HCT116 (cell line): ENCODE measurements around the gene C1orf159. TPM values are rescaled to one million over a fixed set of nuclear protein-coding genes. Genes with fewer than 3 reads are reported as not detected.
A peak's percentile ranks its signal among the peaks of the same experiment; 100 is the strongest.

Source experiments
- ATAC-seq: fragments of 200-7000 bp; cut with Tn5 transposase; 2 replicates; pipeline ENCODE4 v1.9.1; 2020; ENCODE audit warnings: mild to moderate bottlenecking, moderate library complexity
- BruUV-seq: library from RNA; stranded (reverse); fragments of 400-500 nt; replicated peaks from 2 replicates; lab custom pipeline; 2021; lab: Mats Ljungman, UMichigan
- CTCF ChIA-PET: fragments of 300-600 bp; sonication (Branson Sonifier 250); formaldehyde crosslinking; loops from one replicate; lab custom pipeline; 2021; ENCODE audit warnings: antibody characterized with exemption; lab: Charles Lee
- POLR2A ChIA-PET: fragments of 300-600, 350-600 bp; sonication (Branson Sonifier 250); formaldehyde crosslinking; loops from one replicate; lab custom pipeline; 2021; ENCODE audit warnings: antibody characterized with exemption; lab: Charles Lee
- RAD21 ChIA-PET, 2 experiments: fragments of 300-600 bp; sonication (Branson Sonifier 250); formaldehyde crosslinking; loops; one replicate each; lab custom pipeline; 2023; ENCODE audit warnings: low total read pairs in 2 of 2; ENCODE audit not compliant: uncharacterized antibody in 2 of 2, unreplicated experiment in 2 of 2, low non-redundant PET in 1 of 2; lab: Charles Lee
- DNase-seq: peaks from one replicate; pipeline ENCODE4 v3.0.0-alpha.2; 2010; ENCODE audit warnings: low read depth, low spot score
- H2AFZ ChIP-seq: fragments of 200-600 bp; shearing (Covaris generic), sonication (generic); 2 replicates; pipeline ENCODE4 v1.6.1; 2017; ENCODE audit warnings: low read depth, mixed run types, mixed read lengths, antibody characterized with exemption, low read length; ENCODE audit not compliant: poor library complexity, severe bottlenecking
- H3K27ac ChIP-seq: 2 replicates; pipeline ENCODE4 v1.5.1; 2012; ENCODE audit warnings: low read depth, low read length
- H3K27me3 ChIP-seq: fragments of 200-600 bp; sonication (generic); 2 replicates; pipeline ENCODE4 v1.6.1; 2016; ENCODE audit warnings: mixed run types, low read length, mixed read lengths; ENCODE audit not compliant: insufficient read depth
- H3K36me3 ChIP-seq, 2 experiments: fragments of 200-500 bp in 1 of 2; fragments of 200-600 bp in 1 of 2; sonication (Bioruptor generic) in 1 of 2; sonication (generic) in 1 of 2; 2 replicates each; pipeline versions ENCODE4 v1.5.1 to v1.6.1; 2014 to 2016; ENCODE audit warnings: low read length in 2 of 2, inconsistent platforms in 1 of 2, mixed read lengths in 1 of 2, mixed run types in 1 of 2; ENCODE audit not compliant: insufficient read depth in 2 of 2, control insufficient read depth in 1 of 2
- H3K4me1 ChIP-seq, 2 experiments: fragments of 200-600 bp in 1 of 2; sonication (generic) in 1 of 2; 2 replicates each; pipeline versions ENCODE4 v1.5.1 to v1.6.1; 2012 to 2017; ENCODE audit warnings: low read length in 2 of 2, inconsistent platforms in 1 of 2, mild to moderate bottlenecking in 1 of 2, mixed read lengths in 1 of 2, mixed run types in 1 of 2, moderate library complexity in 1 of 2; ENCODE audit not compliant: insufficient read depth in 2 of 2, control insufficient read depth in 1 of 2
- H3K4me2 ChIP-seq: fragments of 200-600 bp; sonication (generic); 2 replicates; pipeline ENCODE4 v1.6.1; 2017; ENCODE audit warnings: mixed run types, low read length, mixed read lengths
- H3K4me3 ChIP-seq, 2 experiments: fragments of 200-600 bp in 1 of 2; sonication (generic) in 1 of 2; replicated peaks in 1 of 2; 2 replicates each; pipeline ENCODE4 v1.5.1; 2011 to 2016; ENCODE audit warnings: low read length in 2 of 2, control low read depth in 1 of 2, low read depth in 1 of 2, mild to moderate bottlenecking in 1 of 2, mixed read lengths in 1 of 2, mixed run types in 1 of 2
- H3K79me2 ChIP-seq: fragments of 200-600 bp; sonication (generic); 2 replicates; pipeline ENCODE4 v1.6.1; 2017; ENCODE audit warnings: mild to moderate bottlenecking, mixed run types, low read length, moderate library complexity, mixed read lengths; ENCODE audit not compliant: insufficient read depth
- H3K9ac ChIP-seq: fragments of 200-600 bp; sonication (generic); 2 replicates; pipeline ENCODE4 v1.6.1; 2016; ENCODE audit warnings: low read length, mixed read lengths
- H3K9me2 ChIP-seq: fragments of 200-600 bp; sonication (generic), shearing (Covaris generic); 2 replicates; pipeline ENCODE4 v1.6.1; 2017; ENCODE audit warnings: mixed run types, mild to moderate bottlenecking, moderate library complexity; ENCODE audit not compliant: insufficient read depth
- H3K9me3 ChIP-seq, 2 experiments: fragments of 200-500 bp in 1 of 2; fragments of 200-600 bp in 1 of 2; sonication (Bioruptor generic) in 1 of 2; sonication (generic) in 1 of 2; 2 replicates each; pipeline ENCODE4 v1.6.1; 2014 to 2017; ENCODE audit warnings: low read length in 2 of 2, mixed read lengths in 2 of 2, inconsistent platforms in 1 of 2, low read depth in 1 of 2, mild to moderate bottlenecking in 1 of 2, mixed run types in 1 of 2, moderate library complexity in 1 of 2; ENCODE audit not compliant: control insufficient read depth in 1 of 2, insufficient read depth in 1 of 2
- H4K20me1 ChIP-seq: fragments of 200-600 bp; sonication (generic), shearing (Covaris generic); 2 replicates; pipeline ENCODE4 v1.6.1; 2017; ENCODE audit warnings: mixed run types, mild to moderate bottlenecking, moderate library complexity; ENCODE audit not compliant: insufficient read depth
- CEBPB ChIP-seq: IDR thresholded peaks from 2 replicates; pipeline ENCODE4 v1.6.1; 2012; ENCODE audit warnings: low read depth
- EGR1 ChIP-seq: IDR thresholded peaks from 2 replicates; pipeline ENCODE4 v1.6.1; 2012; ENCODE audit warnings: low read depth
- EZH2phosphoT487 ChIP-seq: fragments of 200-600 bp; IDR thresholded peaks from 2 replicates; pipeline ENCODE4 v1.6.1; 2018; ENCODE audit warnings: antibody characterized with exemption, borderline replicate concordance
- JUND ChIP-seq: IDR thresholded peaks from 2 replicates; pipeline ENCODE4 v1.6.1; 2012
- SRF ChIP-seq: IDR thresholded peaks from 2 replicates; pipeline ENCODE4 v1.6.1; 2012; ENCODE audit warnings: low read depth
- TCF7L2 ChIP-seq: IDR thresholded peaks from 2 replicates; pipeline ENCODE4 v1.7.0; 2011; ENCODE audit warnings: borderline replicate concordance, inconsistent platforms; ENCODE audit not compliant: insufficient read depth, insufficient read length; ENCODE audit errors: extremely low read depth
- intact Hi-C: fragments of 100-400 bp; cut with micrococcal nuclease; formaldehyde crosslinking; loops from 2 replicates; pipeline ENCODE4 v1.10.0; 2022
- total RNA-seq: library from RNA; stranded (reverse); gene quantifications from one replicate; pipeline ENCODE4 v1.2.1, GENCODE V29; 2021; ENCODE audit not compliant: unreplicated experiment
- TF ChIP-seq, protein P1 (sequence below): IDR thresholded peaks from 2 replicates; pipeline ENCODE4 v1.6.1; 2012; ENCODE audit warnings: low read depth
- TF ChIP-seq, protein P2 (sequence below): IDR thresholded peaks from 2 replicates; pipeline ENCODE4 v1.6.1; 2012
- TF ChIP-seq, protein P3 (sequence below), 3 experiments: fragments of 200-600 bp in 1 of 3; sonication (generic) in 1 of 3; IDR thresholded peaks in 2 of 3; conservative IDR thresholded peaks in 1 of 3; 2 replicates each; pipeline ENCODE4 v1.5.1; 2012 to 2017; ENCODE audit warnings: low read depth in 2 of 3, low read length in 2 of 3, antibody characterized with exemption in 1 of 3, borderline replicate concordance in 1 of 3, control low read depth in 1 of 3, mild to moderate bottlenecking in 1 of 3, mixed read lengths in 1 of 3, mixed run types in 1 of 3, moderate library complexity in 1 of 3; ENCODE audit not compliant: insufficient read depth in 1 of 3

The C1orf159 gene
- total RNA-seq, 1 experiment from 2014 or later: 22.7 TPM

DNA sequence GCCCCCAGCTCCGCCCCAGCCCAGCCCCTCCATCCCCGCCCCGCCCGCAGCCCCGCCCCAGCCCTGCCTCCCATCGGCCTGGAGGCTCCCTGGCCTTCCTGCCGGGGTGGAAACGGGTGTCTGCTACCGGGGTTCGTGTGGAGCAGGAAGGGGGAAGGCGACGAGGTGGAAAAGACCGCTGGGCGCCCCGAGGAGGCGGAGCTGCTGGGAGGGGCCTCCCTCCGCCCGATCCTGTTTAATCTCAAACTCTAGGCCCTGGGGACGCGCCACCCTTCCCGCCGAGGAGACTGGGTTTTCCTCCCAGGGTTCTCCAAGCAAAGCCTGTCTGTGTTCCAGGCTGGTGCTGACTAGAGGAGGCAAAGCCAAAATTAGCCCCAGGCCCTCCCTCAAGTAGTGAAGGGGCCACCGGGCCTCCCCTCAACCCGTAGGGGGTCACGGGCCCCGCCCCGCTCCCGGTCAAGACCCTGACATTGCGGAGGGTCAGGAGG, 41.6 kb upstream of the C1orf159 start (continued):
- TF ChIP-seq, protein P1, sequence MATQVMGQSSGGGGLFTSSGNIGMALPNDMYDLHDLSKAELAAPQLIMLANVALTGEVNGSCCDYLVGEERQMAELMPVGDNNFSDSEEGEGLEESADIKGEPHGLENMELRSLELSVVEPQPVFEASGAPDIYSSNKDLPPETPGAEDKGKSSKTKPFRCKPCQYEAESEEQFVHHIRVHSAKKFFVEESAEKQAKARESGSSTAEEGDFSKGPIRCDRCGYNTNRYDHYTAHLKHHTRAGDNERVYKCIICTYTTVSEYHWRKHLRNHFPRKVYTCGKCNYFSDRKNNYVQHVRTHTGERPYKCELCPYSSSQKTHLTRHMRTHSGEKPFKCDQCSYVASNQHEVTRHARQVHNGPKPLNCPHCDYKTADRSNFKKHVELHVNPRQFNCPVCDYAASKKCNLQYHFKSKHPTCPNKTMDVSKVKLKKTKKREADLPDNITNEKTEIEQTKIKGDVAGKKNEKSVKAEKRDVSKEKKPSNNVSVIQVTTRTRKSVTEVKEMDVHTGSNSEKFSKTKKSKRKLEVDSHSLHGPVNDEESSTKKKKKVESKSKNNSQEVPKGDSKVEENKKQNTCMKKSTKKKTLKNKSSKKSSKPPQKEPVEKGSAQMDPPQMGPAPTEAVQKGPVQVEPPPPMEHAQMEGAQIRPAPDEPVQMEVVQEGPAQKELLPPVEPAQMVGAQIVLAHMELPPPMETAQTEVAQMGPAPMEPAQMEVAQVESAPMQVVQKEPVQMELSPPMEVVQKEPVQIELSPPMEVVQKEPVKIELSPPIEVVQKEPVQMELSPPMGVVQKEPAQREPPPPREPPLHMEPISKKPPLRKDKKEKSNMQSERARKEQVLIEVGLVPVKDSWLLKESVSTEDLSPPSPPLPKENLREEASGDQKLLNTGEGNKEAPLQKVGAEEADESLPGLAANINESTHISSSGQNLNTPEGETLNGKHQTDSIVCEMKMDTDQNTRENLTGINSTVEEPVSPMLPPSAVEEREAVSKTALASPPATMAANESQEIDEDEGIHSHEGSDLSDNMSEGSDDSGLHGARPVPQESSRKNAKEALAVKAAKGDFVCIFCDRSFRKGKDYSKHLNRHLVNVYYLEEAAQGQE: no peak
- TF ChIP-seq JUND (no peak), CEBPB (no peak), SRF (no peak)
- TF ChIP-seq, protein P2, sequence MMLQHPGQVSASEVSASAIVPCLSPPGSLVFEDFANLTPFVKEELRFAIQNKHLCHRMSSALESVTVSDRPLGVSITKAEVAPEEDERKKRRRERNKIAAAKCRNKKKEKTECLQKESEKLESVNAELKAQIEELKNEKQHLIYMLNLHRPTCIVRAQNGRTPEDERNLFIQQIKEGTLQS: no peak
- TF ChIP-seq, protein P3, sequence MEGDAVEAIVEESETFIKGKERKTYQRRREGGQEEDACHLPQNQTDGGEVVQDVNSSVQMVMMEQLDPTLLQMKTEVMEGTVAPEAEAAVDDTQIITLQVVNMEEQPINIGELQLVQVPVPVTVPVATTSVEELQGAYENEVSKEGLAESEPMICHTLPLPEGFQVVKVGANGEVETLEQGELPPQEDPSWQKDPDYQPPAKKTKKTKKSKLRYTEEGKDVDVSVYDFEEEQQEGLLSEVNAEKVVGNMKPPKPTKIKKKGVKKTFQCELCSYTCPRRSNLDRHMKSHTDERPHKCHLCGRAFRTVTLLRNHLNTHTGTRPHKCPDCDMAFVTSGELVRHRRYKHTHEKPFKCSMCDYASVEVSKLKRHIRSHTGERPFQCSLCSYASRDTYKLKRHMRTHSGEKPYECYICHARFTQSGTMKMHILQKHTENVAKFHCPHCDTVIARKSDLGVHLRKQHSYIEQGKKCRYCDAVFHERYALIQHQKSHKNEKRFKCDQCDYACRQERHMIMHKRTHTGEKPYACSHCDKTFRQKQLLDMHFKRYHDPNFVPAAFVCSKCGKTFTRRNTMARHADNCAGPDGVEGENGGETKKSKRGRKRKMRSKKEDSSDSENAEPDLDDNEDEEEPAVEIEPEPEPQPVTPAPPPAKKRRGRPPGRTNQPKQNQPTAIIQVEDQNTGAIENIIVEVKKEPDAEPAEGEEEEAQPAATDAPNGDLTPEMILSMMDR (IDR thresholded peaks at IDR 0.05 in 2 of 3, conservative IDR thresholded peaks at IDR 0.05 in 1 of 3; ENCODE audit: borderline replicate concordance in 1 of 3, insufficient read depth in 1 of 3, low read depth in 2 of 3, low read length in 2 of 3): no peak

DNA sequence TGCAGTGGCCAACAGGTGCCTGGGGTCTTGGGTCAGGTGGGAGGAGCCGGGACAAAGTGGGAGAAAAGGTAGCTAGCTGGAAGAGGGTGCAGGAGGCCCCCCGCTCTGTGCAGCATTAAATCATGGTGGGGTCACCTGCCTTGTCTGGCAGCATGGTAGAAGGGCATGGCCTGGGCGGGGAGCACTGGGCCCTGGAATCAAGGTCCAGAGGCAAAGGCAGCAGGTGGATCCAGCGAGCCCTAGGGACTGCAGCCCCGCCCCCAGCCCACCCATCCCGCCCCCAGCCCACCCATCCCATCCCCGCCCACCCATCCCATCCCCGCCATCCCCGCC, 41.1 kb upstream of the C1orf159 start:
- no peak for TF ChIP-seq EZH2phosphoT487
- no peak for TF ChIP-seq TCF7L2
- TF ChIP-seq EGR1: no peak
- CTCF ChIA-PET: no interaction called here
- no TSS peak for BruUV-seq
- Histone ChIP-seq H4K20me1 (no peaks in the 10 kb centered on the region), H2AFZ (no peak overlapping the region), H3K9ac (no peak overlapping the region), H3K4me3 (no peak overlapping the region), H3K27me3 (no peaks in the 10 kb centered on the region), H3K4me1 (peaks cover 12 to 32% of the 10 kb centered on the region in 2 experiments), H3K36me3 (no peaks in the 10 kb centered on the region), H3K27ac (no peak overlapping the region), H3K4me2 (peak overlapping the region; percentile 28; the same call in 1 of the 2 replicates), H3K79me2 (no peaks in the 10 kb centered on the region), H3K9me2 (no peaks in the 10 kb centered on the region), H3K9me3 (peaks cover 8 to 17% of the 10 kb centered on the region in 2 experiments; a peak in 2 of 4 replicates)
- DNase-seq (no peak), ATAC-seq (no peak)
- POLR2A ChIA-PET: interaction anchor here (1.5 kb wide), 1 partner anchor 74 kb away, joined by 3 read pairs; no protein-coding TSS in a partner anchor
- intact Hi-C loops: no loop called here
- RAD21 ChIA-PET: no interaction called here
